ENCODE data around the gene EEF1E1.

The EEF1E1 gene

DNA sequence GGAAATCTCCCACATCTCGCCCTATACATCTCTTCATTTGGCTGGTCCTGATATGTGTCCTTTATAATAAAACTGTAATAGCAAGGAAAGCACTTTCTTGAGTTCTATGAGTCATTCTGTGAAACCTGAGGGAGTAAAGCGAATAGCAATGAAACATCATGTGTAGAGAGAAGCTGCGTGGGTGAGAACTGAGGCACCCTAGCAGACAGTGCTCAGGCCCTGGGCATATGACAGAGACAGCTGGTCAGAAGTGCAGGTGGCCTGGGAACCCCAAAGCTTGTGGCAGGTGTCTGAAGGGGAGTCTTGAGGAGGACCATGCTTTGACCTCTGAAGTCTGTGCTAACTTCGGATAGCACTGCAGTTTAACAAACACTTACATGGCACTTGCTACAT, 36.8 kb downstream of the EEF1E1 start:
- Histone ChIP-seq H3K4me3 (ENCODE audit: low read depth, low read length) (no peak overlapping the region), H3K36me3 (ENCODE audit: control insufficient read depth in 2 of 2, insufficient read depth in 1 of 2, low read length in 2 of 2) (peaks cover 0 to 11% of the 10 kb centered on the region in 2 experiments; a peak in 2 of 3 replicates), H3K27ac (ENCODE audit: extremely low read depth, low read depth, low read length) (no peak overlapping the region), H3K4me1 (ENCODE audit: control insufficient read depth, insufficient read depth, low read length) (peaks cover 3% of the 10 kb centered on the region), H3K9me3 (ENCODE audit: control insufficient read depth, insufficient read depth, low read depth, low read length) (no peaks in the 10 kb centered on the region)
- ChIA-PET POLR2A (interaction anchor here (2.6 to 2.7 kb wide), 2 partner anchors 20 to 37 kb away, joined by 9 to 37 read pairs; partner anchors contain the start of gene EEF1E1), CTCF (interaction anchor here (1.4 to 1.9 kb wide), 3 partner anchors 8 to 343 kb away, joined by 4 to 7 read pairs (median 5); no protein-coding TSS in a partner anchor)
- TF ChIP-seq RBAK (tag by site-specific recombination; IDR thresholded peaks at IDR 0.05) (no peak), ZNF341 (tag by site-specific recombination; IDR thresholded peaks at IDR 0.05; ENCODE audit: low read depth) (no peak), BCL11B (tag by site-specific recombination; IDR thresholded peaks at IDR 0.05; ENCODE audit: low read depth) (no peak), ZNF548 (tag by site-specific recombination; IDR thresholded peaks at IDR 0.05) (no peak), HOXA7 (CRISPR knock-in tag; IDR thresholded peaks at IDR 0.05; ENCODE audit: borderline replicate concordance) (no peak), ZFP69B (tag by site-specific recombination; IDR thresholded peaks at IDR 0.05) (no peak), ZFP37 (tag by site-specific recombination; IDR thresholded peaks at IDR 0.05) (no peak), ZNF664 (tag by site-specific recombination; IDR thresholded peaks at IDR 0.05) (no peak), SCRT1 (tag by site-specific recombination; IDR thresholded peaks at IDR 0.05; ENCODE audit: borderline replicate concordance) (no peak), ZNF112 (tag by site-specific recombination; IDR thresholded peaks at IDR 0.05) (no peak), YY1 (tag by site-specific recombination; IDR thresholded peaks at IDR 0.05) (no peak), ZNF16 (tag by site-specific recombination; IDR thresholded peaks at IDR 0.05; ENCODE audit: low read depth) (no peak), ZNF221 (tag by site-specific recombination; IDR thresholded peaks at IDR 0.05; ENCODE audit: borderline replicate concordance) (no peak)
- TF ChIP-seq, protein P1, sequence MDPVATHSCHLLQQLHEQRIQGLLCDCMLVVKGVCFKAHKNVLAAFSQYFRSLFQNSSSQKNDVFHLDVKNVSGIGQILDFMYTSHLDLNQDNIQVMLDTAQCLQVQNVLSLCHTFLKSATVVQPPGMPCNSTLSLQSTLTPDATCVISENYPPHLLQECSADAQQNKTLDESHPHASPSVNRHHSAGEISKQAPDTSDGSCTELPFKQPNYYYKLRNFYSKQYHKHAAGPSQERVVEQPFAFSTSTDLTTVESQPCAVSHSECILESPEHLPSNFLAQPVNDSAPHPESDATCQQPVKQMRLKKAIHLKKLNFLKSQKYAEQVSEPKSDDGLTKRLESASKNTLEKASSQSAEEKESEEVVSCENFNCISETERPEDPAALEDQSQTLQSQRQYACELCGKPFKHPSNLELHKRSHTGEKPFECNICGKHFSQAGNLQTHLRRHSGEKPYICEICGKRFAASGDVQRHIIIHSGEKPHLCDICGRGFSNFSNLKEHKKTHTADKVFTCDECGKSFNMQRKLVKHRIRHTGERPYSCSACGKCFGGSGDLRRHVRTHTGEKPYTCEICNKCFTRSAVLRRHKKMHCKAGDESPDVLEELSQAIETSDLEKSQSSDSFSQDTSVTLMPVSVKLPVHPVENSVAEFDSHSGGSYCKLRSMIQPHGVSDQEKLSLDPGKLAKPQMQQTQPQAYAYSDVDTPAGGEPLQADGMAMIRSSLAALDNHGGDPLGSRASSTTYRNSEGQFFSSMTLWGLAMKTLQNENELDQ (tag by site-specific recombination; IDR thresholded peaks at IDR 0.05; ENCODE audit: low read depth): no peak
- TF ChIP-seq, protein P2, sequence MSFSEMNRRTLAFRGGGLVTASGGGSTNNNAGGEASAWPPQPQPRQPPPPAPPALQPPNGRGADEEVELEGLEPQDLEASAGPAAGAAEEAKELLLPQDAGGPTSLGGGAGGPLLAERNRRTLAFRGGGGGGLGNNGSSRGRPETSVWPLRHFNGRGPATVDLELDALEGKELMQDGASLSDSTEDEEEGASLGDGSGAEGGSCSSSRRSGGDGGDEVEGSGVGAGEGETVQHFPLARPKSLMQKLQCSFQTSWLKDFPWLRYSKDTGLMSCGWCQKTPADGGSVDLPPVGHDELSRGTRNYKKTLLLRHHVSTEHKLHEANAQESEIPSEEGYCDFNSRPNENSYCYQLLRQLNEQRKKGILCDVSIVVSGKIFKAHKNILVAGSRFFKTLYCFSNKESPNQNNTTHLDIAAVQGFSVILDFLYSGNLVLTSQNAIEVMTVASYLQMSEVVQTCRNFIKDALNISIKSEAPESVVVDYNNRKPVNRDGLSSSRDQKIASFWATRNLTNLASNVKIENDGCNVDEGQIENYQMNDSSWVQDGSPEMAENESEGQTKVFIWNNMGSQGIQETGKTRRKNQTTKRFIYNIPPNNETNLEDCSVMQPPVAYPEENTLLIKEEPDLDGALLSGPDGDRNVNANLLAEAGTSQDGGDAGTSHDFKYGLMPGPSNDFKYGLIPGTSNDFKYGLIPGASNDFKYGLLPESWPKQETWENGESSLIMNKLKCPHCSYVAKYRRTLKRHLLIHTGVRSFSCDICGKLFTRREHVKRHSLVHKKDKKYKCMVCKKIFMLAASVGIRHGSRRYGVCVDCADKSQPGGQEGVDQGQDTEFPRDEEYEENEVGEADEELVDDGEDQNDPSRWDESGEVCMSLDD (tag by site-specific recombination; IDR thresholded peaks at IDR 0.05): no peak
- TF ChIP-seq, protein P3, sequence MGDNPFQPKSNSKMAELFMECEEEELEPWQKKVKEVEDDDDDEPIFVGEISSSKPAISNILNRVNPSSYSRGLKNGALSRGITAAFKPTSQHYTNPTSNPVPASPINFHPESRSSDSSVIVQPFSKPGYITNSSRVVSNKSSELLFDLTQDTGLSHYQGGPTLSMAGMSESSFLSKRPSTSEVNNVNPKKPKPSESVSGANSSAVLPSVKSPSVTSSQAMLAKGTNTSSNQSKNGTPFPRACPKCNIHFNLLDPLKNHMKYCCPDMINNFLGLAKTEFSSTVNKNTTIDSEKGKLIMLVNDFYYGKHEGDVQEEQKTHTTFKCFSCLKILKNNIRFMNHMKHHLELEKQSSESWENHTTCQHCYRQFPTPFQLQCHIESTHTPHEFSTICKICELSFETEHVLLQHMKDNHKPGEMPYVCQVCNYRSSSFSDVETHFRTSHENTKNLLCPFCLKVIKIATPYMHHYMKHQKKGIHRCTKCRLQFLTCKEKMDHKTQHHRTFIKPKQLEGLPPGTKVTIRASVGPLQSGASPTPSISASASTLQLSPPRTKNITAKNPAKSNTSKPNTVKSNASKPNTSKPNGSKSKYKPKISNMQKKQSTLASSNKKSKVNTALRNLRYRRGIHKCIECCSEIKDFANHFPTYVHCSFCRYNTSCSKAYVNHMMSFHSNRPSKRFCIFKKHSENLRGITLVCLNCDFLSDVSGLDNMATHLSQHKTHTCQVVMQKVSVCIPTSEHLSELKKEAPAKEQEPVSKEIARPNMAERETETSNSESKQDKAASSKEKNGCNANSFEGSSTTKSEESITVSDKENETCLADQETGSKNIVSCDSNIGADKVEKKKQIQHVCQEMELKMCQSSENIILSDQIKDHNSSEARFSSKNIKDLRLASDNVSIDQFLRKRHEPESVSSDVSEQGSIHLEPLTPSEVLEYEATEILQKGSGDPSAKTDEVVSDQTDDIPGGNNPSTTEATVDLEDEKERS (tag by site-specific recombination; IDR thresholded peaks at IDR 0.05): no peak
